GM10266 (cell line): ENCODE data around the gene SLC9C1.

Experiments
- DNase-seq: peaks from one replicate; pipeline ENCODE4 v3.0.0; 2012; ENCODE audit errors: extremely low spot score
- CTCF ChIP-seq: IDR thresholded peaks from 2 replicates; pipeline ENCODE4 v1.5.1; 2012; ENCODE audit warnings: mild to moderate bottlenecking, low read depth; ENCODE audit not compliant: control insufficient read depth, insufficient read depth; ENCODE audit errors: missing control alignments

Gene SLC9C1

GRCh38 chr3:112143689-112144088, 150.3 kb downstream of the SLC9C1 start:
- TF ChIP-seq CTCF: no peak

DNA sequence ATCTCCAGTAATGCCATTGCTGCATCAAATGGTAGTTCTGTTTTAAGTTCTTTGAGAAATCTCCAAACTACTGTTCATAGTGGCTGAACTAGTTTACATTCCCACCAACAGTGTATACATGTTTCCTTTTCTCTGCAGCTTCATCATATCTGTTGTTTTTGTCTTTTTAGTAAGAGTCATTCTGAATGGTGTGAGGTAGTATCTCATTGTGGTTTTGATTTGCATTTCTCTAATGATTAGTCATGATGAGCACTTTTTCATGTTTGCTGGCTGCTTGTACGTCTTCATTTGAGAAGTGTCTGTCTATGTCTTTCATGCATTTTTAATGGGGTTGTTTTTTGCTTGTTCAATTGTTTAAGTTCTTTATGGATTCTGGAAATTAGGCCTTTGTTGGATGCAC, 150.8 kb downstream of the SLC9C1 start:
- no peak for DNase-seq
- no peak for TF ChIP-seq CTCF

More at GRCh38 chr3:112143689-112144088, 150.3 kb downstream of the SLC9C1 start:
- DNase-seq: no peak

GRCh38 chr3:112141293-112141692, 152.7 kb downstream of the SLC9C1 start:
- no peak for TF ChIP-seq CTCF
- DNase-seq: no peak

- no peak for DNase-seq
- TF ChIP-seq CTCF: no peak
Measured at GRCh38 chr3:112140584-112140983, 153.4 kb downstream of the SLC9C1 start.

DNA sequence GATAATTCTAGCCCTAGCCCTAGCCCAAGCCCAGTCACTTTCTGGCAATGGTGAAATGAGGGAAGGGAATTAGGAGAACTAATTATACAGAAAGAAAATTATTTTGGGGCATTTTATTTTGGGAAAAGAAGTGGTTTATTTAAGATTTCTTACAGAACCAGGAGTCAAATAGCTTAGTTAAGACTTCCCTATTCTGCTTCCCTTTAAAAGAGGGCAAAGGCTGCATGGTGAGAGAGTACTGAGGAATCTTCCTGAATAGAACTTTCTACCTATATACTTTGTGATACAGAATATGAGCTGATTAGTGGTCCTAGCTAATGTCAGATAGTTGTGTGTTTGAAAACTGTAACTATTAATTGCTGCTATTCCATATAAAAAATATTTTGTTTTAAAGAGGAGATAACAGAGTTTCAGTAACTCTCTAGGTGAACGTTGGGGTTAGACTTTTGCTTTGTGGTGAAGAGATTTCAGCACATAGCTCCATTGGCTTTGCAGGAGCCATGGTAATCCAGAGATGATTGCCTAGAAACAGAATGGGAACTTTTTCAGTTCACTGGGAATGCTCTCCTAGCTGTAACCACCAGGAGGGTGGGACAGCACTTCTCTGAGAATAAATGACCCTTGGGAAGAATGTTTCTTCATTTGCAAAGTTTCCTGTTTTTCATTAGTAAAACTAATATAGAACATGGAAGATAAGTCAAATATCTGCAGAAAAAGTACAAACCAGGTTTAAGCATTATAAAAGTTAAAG, 155.6 kb downstream of the SLC9C1 start:
- DNase-seq: no peak
- no peak for TF ChIP-seq CTCF

GRCh38 chr3:112137781-112138180, 156.2 kb downstream of the SLC9C1 start:
- TF ChIP-seq CTCF: no peak
- DNase-seq: no peak

- no peak for DNase-seq
- TF ChIP-seq CTCF: peak; percentile 85
Measured at GRCh38 chr3:112136959-112137693, 156.9 kb downstream of the SLC9C1 start.
